NK-92 (cell line): ENCODE measurements around the gene IQCN.

Experiments
- DNase-seq: peaks from one replicate; lab custom pipeline; 2025; ENCODE audit not compliant: unreplicated experiment; lab: John Stamatoyannopoulos, UW

The IQCN gene

DNA sequence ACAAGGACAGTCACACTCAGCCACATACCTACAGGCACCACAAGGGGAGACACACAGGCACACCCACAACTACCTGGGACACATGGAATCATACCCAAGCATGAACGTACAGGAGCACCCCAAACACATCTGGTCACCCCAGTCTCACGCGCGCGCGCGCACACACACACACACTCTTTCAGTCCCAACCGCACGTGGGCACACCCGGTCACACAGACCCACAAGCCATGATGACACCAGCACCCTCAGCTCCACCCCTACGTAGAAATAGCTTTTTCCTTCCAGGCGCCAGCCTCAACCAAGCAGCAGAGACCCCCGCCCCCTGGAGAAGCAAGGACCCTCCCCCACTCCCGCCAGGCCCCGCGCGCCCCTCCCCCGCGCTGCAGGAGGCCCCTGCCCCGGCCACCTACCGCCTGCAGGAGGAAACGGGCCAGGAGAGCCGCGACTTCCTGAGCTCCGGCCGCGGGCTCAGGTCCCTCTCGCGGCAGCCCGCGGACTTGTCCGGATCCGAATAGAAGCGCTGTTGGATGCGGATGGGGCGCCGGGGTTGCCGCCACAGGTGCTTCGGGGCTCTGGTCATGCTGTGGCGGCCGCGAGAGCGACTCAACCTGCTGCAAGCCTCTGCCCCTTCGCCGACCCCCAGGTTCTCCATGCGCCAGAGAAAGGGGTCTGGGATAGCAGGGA, 41.6 kb downstream of the IQCN start:
- DNase-seq: no peak

DNA sequence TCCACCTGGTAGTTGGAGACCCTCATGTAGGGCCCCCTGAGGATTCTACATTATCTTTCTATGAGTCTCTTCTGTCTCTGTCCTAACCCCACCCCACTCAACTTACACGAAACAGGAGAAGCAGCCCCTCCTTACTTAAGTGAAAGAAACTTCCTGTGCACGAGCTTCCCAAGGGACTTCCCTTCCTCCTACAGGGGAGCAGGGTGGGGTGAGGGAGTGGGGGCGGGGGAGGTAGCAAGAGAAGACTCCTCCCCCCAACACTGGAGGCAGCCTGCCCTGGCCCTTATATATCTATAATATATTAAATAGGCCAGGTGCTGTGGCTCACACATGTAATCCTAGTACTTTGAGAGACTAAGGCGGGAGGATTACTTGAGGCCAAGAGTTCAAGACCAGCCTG, 42.5 kb downstream of the IQCN start:
- DNase-seq: no peak

DNA sequence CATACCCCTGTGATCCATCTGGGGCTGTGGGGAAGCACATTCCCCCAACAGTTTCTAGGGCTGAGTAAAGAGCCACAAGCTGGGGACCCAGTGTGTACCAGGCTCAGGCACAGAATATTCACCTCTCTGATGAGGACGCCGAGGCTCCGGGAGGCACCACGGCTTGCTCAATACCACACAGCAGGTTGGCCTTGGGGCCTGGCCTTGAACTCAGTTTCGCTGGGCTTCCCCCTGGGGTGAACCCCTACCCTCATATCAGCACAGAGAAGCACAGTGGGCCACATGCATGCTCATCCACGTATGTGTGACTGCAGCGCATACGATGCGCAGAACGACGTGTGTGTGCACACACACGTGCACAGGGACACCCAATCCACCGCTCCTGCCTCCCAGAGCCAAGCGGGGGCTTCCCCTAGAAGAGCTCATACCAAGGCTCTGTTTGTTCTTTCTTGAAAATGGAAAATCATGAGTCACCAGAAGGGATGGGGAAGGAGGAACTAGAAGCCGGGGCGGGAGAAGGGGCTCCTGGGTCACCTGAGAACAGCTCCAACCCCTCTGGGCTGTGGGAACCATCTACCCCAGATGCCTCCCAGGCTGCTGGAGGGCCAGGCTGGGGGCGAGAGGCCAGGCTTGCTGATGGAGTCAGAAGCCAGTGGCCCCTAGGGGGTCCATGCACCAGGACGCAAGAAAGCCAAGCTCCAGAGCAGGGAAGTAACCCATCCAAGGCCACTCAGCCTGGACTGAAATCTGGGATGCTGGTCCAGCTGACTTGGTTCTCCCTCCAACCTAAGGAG, 43.1 kb downstream of the IQCN start:
- no peak for DNase-seq

- no peak for DNase-seq
Measured at GRCh38 chr19:18229915-18230314, 44.3 kb downstream of the IQCN start.

DNA sequence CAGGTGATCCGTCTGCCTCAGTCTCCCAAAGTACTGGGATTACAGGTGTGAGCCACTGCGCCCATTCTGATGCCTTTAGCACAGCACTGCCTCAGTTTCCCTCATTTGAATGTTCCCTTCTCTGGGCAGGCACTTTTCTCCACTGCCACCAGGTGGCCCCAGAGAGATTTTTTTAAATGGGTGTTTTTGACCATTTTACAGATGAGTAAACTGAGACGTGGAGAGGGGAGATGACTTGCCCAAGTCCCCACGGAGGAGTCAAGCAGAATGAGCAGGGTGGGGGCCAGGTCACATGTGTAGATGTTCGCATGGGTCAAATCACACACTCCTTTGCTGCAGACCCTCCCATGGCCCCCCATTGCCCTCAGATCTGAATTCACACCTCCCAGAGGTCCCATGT, 44.8 kb downstream of the IQCN start:
- DNase-seq: no peak

DNA sequence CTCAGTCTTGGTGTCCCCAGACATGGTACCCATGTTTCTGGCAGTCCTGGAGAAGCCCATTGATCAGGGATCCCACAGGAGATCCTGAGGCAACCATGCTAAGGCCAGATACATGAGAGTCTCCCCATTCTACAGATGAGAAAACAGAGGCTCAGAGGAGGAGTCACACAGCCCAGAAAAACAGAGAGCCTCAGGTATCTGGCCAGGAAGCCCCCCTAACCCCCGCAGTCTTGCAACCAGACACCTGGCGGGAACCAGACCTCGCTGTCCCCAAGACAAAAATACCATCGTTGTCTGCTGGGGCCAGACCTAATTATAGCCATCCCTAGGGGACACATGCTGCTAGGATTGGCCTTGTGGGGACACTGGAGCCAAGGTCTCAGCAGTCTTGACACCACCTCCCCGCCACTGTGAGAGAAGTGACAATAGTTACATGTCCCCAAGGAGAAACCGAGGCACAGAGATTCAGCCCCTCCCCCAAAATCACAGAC, 46.4 kb downstream of the IQCN start:
- DNase-seq: no peak

DNA sequence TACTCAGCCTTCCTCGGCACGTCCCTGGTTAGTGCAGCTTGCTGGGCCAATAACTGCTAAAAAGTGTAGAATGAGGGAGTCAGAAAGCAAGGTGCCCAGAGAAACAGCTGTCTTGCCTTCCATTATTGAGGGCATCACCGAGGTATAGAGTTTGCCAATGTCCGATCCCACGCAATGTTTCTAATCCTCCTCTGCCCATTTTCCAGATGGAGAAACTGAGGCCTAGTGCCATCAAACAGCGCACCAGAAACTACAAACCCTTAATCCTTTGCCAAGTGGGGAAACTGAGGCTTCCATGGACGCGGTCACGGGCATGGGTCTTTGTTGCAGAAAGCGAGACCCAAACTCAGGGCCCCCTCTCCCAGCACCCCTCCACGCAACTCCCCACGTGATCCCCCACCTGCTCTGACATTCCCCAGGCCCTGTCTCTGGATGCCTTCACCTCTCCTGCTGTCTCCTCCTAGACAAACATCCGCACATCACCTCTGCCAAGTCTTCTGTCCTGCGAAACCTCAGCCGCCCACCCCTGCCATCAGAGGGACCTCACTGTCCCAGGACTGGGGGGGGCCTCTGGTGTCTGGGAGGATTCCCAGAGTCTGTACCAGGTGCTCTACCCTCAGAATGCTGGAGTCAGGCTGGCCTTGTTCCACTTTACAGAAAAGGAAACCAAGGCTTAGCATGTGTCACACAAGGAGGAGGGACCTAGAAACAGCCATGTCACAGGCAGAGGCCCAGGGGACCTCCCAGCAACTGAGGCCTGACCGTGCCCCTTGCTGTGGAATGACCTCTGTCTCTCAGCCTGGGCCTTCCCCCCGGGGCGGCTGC, 47.1 kb downstream of the IQCN start:
- no peak for DNase-seq

GRCh38 chr19:18225702-18226468, 48.4 kb downstream of the IQCN start, which contains the start of gene PDE4C:
PDE4C (minus strand) TSS chr19:18226438; CDS start chr19:18226415, 23 bp downstream.
- no peak for DNase-seq

DNA sequence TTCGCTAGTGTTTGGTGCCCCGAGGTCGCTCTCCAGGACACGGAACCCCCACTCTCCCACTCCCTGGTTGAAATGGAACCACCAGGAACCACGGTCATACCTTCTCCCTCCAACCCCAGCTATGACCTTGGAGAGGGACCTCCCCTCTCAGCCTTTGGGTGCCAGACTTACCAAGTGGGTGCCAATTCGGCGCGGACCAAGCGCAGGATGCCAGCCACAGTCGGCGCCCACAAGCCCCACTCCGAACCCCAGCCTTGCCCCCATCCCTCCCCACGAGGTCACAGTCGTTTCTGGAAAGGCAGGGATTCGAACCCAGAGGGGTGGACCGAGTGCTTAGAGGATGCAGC, 48.9 kb downstream of the IQCN start:
- no peak for DNase-seq

DNA sequence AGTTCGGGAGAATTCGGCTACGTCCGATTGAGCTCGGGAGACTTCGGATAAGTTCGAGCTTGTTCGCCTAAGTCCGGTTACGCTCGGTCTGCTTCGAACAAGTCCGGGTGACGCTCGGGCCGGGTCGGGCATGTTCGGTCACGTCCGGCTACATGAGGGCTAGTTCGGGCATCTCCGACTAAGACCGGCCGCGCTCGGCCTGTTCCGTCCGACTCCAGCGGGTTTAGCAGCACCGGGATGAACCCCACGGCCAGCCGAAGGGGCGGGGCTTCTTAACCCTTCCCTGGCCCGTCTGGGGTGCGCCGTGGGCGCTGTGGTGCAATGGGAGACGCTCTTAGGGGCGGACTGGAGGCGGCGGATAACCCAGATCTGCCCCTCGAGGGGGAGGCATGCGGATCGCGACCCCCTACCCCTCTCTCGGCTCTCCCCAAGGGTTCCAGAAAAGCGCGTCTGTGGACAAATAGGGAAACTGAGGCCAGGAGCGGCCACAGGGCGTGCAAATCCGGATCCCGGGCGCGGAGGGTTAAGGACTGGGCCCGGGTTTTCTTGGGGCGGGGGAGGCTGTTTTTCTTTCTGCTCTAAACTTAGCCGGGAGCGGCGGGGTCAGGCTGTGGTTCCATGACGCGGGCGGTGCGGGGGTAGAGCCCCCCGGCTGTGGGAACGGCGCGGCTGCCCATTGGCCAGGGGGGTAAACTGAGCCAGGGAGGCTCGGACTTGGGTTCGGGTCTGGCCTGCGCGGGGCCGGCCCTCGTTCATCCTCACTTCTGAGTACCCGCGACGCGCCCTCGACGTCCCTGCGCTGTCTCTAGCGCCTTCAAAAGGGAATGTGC, 49.5 kb downstream of the IQCN start:
- no peak for DNase-seq

GRCh38 chr19:18223860-18224524, 50.3 kb downstream of the IQCN start:
- no peak for DNase-seq

DNA sequence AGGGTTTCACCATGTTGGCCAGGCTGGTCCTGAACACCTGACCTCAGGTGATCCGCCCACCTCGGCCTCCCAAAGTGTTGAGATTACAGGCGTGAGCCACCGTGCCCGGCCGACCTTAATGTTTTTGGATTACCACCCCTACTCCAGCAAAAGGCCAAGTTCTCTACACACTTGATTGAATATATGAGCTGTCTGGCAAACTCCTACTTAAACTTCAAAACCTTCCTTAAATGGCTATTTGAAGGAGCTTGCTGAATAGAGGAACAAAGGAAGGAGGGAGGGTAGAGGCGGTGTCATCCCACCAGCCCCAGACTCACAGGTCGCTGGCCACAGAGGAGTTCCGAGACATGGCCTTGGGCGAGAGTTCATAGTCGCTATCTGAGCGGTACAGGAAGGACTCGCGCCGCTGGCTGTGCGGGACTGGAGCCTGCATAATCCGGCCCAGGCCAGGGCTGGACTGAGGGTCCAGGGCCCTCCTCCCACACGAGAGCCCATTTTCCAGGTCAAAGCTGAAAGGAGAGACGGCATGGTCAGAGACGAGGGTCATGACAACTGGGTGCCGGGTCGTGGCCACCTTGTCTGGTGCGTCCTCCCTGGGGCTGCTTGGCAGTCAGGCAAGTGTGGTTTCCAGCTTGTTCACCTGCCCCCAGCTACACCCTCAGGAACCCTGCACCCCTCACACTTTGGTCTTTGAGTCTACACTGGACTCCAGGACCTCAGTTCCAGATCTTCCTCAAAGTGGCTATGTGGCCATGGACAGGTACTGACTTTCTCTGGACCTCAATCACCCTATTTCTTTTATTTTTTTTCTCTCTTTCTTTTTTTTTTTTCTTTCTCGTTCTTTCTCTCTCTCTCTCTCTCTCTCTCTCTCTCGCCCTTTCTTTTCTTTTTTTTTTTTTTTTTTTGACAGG, 52.2 kb downstream of the IQCN start:
- DNase-seq: no peak

DNA sequence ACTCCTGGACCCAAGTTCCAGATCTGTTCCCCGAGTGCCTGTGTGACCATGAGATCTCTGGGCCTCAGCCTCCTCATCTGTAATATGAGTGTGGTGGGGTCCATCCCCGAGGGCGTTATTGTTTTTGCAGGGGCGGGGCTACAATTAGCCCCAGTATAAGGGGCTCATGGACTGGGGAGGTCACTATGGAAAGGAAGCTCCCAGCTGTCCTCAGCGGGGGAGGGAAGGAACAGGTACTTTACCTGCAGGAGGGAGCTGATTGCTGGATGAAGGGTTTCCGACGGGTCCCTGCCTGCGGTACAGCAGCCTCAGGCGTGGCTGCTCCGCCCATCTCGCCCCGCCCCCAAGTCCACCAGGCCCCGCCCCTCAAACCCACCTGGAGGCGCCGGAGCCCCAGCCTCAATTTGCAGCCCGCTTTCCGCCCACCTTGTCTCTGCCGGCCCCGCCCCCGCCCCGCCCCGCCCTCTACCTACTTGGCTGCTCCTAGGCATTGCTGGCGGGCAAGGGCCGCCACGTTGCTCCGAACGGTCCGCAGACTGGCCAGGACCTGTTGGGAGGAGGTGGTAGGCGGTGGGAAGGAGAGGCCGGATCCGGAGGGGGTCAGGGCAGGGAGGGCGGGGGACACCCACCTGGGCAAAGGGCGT, 53.5 kb downstream of the IQCN start:
- DNase-seq: no peak

GRCh38 chr19:18219911-18220631, 54.2 kb downstream of the IQCN start:
- no peak for DNase-seq

DNA sequence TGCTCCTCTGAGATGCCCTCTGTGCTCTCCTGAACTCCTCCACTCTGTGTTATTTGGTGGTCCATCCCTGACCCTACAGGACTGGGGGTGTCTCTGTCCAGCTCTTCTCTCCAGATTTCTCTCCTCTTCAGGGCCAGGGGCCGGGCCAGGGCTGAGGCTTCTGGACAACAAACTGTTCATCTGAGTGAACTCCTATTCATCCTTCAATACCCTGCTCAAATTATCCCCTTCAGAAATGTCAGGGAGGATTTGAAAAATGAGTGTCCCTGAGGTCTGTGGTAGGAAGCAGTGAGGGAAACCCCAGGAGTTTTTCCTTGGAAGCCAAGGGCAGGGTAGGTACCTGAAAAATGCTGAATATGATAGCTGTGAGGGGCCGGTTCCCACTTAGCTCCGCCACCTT, 55.7 kb downstream of the IQCN start:
- DNase-seq: no peak

- no peak for DNase-seq
Measured at GRCh38 chr19:18218159-18218558, 56.1 kb downstream of the IQCN start.

DNA sequence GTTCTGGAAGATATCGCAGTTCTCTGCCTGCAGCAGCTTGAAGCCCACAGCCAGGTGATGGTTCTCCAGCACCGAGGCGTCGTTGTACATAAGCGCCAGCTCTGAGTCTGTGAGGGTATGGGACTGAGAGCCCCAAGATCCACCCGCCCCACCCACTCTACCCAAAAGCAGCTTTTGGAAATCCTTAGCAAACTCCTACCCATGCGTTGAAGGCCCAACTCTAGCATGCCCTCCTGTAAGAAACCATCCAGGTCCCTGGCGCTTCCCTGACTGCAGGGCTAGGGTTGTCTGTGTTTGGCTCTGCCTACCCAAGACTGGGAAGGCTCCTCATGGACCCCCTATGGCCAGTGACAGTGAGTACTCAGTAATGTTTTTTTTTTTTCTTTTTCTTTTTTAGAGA, 57.5 kb downstream of the IQCN start:
- DNase-seq: no peak
